HG03103 (cell line): ENCODE measurements around the gene PCDHGA8.
"Not testable (repeated sequence)": the region's sequence is repeated elsewhere in the genome, so short reads cannot be mapped to it uniquely, and the experiment has no call there.

Experiments
- ATAC-seq: cut with Tn5 transposase; IDR thresholded peaks from one replicate; pipeline ENCODE4 v1.9.1; 2021; ENCODE audit warnings: low read depth; ENCODE audit not compliant: unreplicated experiment

The PCDHGA8 gene

DNA sequence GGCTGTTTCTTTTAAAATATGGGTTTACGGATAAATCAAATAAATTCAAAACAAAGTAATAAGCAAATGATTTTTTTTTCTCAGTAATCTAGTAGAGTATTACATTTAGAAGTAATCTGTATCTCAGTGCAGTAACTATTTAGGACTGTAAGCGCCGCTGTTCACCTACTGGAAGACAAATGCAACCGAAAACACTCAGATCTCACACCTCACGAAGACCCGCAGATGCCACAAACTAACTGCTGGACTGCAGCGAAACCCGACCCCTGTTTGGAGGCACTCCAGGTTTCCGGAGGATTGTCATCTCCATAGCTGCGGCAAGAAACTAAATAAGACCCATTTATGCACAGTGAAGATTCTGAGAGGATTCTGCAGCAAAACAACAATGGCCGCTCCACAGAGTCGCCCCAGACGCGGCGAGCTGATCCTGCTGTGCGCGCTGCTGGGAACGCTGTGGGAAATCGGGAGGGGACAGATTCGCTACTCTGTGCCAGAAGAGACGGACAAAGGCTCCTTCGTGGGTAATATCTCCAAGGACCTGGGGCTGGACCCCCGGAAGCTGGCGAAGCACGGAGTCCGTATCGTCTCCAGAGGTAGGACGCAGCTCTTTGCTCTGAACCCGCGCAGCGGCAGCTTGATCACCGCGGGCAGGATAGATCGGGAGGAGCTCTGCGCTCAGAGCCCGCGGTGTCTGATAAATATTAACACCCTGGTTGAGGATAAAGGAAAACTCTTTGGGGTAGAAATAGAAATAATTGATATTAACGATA is at the start of gene PCDHGA8:
PCDHGA8 (plus strand) TSS at position 205 of the 770 bp plus-strand sequence; CDS start at position 386, 181 bp downstream.
- ATAC-seq: no peak

DNA sequence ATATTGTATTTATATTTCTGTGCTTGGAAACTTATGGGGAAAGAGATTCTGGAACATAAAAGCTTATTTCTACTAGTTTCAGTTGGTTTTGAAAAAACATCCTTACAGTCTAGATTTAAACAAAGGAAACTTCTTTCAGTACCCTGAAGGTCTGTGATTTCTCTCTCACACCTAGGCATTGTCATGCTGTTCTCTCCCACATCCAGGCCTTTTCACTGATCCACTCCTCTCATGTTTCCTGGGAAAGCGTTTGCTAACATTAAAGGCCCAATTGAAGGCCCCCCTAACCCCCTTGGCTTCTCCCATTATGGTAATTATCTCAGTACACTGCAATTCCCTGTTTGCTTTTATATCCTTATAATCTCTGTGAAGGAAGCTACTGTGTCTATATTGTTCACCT is 49.7 kb upstream of the PCDHGA8 start:
- ATAC-seq: no peak

DNA sequence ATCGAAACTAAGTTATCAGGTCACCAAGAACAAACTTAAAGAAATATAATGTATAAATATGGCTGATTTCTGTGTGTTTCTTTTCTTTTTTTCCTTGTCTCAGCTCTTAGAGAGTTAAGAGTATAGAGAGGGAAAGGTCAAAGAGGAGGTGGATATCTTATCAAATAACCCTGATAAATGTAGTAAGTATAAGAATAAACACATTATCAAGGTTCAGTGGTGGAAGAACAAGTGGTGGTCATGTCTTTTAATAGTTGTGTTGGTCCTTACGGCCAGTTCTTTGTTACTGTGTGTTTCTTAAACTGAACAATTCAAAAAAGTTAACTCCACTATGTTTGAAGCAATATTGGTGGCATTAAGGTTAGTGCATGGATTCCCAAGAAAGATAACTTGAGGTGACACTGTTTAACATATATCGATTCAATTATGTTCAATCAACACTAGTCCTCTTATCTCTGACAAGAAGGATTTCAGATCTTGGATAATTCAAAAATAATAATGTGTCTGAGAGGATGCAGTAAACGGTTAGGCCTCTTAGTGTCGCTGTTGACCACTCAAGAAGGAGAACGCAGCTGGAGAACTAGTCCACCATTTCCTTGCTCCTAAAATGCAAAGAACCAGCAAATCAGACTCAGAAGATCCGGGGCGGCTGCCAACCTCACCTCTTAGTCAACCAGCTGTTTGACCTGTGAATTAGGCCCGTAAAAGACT is 49.0 kb upstream of the PCDHGA8 start, which contains the start of gene PCDHGA3:
PCDHGA3 (plus strand) TSS at position 588 of the 711 bp plus-strand sequence. CDS start 205 bp downstream, outside the sequence.
- ATAC-seq: no peak

DNA sequence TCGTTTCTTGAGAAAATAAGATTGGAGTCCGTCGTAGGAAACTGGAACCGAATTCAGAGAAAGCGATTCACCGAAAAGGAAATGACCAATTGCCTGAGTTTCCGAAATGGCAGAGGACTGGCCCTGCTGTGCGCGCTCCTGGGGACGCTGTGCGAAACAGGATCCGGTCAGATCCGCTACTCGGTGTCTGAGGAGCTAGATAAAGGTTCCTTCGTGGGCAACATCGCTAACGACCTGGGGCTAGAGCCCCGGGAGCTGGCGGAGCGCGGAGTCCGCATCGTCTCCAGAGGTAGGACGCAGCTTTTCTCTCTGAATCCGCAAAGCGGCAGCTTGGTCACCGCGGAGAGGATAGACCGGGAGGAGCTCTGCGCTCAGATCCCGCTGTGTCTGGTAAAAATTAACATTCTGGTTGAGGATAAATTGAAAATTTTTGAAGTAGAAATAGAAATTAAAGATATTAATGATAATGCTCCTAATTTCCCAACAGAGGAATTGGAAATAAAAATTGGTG is 48.4 kb upstream of the PCDHGA8 start:
- ATAC-seq: no peak

DNA sequence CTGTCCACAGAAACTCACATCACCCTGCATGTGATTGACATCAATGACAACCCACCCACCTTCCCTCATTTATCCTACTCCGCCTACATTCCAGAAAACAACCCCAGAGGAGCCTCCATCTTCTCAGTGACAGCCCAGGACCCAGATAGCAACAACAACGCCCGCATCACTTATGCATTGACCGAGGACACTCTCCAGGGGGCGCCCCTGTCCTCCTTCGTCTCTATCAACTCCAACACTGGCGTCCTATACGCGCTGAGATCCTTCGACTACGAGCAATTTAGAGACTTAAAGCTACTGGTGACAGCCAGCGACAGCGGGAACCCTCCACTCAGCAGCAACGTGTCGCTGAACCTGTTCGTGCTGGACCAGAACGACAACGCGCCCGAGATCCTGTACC is 47.1 kb upstream of the PCDHGA8 start:
- no peak for ATAC-seq

DNA sequence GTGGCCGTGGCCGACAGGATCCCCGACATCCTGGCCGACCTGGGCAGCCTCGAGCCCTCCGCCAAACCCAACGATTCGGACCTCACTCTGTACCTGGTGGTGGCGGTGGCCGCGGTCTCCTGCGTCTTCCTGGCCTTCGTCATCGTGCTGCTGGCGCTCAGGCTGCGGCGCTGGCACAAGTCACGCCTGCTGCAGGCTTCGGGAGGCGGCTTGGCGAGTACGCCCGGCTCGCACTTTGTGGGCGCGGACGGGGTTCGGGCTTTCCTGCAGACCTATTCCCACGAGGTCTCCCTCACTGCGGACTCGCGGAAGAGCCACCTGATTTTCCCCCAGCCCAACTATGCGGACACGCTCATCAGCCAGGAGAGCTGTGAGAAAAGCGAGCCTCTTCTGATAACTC is 46.4 kb upstream of the PCDHGA8 start:
- not testable (repeated sequence) for ATAC-seq

DNA sequence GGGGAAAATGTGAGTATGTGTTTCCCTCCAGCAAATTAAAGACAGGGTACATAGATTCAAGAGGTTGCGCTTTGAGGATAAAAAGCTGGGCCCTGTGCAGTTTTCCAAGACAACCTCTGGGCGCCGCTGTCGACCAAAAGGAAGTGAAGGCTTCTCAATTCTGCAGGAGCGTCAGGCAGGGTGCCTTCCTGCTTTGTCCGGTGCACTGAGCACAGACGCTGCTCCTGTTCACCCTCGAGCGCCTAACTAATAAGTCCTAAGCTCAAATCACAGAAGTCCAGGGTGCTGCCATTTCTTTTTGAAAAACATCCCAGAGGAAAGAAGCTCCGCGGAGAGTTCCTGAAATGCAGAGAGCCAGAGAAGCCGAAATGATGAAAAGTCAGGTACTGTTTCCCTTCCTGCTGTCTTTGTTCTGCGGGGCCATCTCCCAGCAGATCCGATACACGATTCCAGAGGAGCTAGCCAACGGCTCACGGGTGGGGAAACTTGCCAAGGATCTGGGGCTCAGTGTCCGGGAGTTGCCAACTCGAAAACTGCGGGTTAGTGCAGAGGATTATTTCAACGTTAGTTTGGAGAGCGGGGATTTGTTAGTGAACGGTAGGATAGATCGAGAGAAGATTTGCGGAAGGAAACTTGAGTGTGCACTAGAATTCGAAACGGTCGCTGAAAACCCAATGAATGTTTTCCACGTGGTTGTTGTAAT is 42.4 kb upstream of the PCDHGA8 start, which contains the start of gene PCDHGB1:
PCDHGB1 (plus strand) TSS at position 183 of the 703 bp plus-strand sequence; CDS start at position 345, 162 bp downstream.
- no peak for ATAC-seq

DNA sequence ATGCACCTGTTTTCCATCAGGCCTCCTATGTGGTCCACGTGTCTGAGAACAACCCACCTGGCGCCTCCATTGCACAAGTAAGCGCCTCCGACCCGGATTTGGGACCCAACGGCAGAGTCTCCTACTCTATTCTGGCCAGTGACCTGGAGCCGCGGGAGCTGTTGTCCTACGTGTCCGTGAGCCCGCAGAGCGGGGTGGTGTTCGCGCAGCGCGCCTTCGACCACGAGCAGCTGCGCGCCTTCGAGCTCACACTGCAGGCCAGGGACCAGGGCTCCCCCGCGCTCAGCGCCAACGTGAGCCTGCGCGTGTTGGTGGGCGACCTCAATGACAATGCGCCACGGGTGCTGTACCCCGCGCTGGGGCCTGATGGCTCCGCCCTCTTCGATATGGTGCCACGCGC is 40.8 kb upstream of the PCDHGA8 start:
- no peak for ATAC-seq

DNA sequence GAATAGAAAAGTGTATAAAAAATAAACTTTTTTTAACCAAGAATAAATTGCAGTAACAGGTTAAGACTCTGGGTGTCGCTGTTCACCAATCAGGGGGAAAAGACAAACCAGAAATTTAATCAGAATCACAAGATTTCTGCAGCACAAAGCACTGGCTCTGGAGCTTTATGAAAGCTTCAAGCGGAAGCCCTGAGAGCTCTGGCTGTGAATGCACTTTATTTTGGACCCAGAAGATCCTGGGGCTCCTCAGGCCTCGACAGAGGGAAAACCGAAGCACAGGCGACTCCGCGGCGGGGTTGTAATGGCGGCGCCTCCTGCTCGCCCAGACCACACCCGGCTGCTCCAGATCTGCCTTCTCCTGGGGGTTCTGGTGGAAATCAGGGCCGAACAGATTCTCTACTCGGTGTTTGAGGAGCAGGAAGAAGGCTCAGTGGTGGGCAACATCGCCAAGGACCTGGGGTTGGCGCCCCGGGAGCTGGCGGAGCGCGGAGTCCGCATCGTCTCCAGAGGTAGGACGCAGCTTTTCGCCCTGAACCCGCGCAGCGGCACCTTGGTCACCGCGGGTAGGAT is 37.4 kb upstream of the PCDHGA8 start, which contains the start of gene PCDHGA4:
PCDHGA4 (plus strand) TSS at position 122 of the 570 bp plus-strand sequence; CDS start at position 209, 87 bp downstream.
- ATAC-seq: no peak

DNA sequence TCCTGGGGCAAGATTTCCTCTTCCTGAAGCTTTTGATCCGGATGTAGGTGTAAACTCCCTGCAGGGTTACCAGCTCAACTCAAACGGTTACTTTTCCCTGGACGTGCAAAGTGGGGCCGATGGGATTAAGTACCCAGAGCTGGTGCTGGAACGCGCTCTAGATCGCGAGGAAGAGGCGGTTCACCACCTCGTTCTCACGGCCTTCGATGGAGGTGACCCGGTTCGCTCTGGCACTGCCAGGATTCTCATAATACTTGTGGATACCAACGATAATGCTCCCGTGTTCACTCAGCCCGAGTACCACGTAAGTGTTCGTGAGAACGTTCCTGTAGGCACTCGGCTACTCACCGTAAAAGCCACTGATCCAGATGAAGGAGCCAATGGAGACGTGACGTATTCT is 36.8 kb upstream of the PCDHGA8 start:
- no peak for ATAC-seq

DNA sequence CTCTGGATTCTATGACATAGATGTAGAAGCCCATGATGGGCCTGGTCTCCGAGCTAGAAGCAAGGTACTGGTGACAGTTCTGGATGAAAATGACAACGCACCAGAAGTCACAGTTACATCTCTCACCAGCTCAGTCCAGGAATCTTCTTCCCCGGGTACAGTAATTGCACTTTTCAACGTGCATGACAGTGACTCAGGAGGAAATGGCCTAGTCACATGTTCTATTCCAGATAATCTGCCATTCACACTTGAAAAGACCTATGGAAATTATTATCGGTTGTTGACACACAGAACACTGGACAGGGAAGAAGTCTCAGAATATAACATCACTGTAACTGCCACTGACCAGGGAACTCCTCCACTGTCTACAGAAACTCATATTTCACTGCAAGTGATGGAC is 36.3 kb upstream of the PCDHGA8 start:
- no peak for ATAC-seq

DNA sequence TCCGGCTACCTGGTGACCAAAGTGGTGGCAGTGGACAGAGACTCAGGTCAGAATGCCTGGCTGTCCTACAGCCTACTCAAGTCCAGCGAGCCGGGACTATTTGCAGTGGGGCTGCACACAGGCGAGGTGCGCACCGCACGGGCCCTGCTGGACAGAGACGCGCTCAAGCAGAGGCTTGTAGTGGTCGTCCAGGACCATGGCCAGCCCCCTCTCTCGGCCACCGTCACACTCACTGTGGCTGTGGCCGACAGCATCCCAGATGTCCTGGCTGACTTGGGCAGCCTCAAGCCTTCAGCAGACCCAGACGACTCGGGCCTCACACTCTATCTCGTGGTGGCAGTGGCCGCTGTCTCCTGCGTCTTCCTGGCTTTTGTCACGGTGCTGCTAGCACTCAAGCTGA is 35.5 kb upstream of the PCDHGA8 start:
- no peak for ATAC-seq

DNA sequence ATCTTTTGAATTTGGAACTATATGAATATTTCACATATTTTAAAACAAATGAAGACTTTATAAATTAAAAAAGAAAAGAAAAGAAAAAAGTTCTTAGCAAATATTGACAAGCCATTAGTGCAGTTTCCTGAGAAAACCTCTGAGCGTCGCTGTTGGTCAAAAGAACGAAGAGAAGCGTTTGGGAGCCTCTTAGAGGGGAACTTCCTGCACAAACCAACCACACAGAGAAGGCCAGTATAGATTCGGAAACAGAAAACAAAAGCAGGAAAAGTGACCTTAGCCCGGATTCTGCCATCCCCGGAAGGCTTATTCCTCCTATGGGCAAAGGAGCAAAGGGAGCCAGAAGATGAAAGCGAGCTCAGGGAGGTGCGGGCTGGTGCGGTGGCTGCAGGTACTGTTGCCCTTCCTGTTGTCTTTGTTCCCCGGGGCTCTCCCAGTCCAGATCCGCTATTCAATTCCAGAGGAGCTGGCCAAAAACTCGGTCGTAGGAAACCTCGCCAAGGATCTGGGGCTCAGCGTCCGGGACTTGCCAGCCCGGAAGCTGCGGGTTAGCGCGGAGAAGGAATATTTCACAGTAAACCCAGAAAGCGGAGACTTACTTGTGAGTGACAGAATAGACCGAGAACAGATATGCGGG is 32.5 kb upstream of the PCDHGA8 start, which contains the start of gene PCDHGB2:
PCDHGB2 (plus strand) TSS at position 205 of the 637 bp plus-strand sequence; CDS start at position 347, 142 bp downstream.
- ATAC-seq: no peak

DNA sequence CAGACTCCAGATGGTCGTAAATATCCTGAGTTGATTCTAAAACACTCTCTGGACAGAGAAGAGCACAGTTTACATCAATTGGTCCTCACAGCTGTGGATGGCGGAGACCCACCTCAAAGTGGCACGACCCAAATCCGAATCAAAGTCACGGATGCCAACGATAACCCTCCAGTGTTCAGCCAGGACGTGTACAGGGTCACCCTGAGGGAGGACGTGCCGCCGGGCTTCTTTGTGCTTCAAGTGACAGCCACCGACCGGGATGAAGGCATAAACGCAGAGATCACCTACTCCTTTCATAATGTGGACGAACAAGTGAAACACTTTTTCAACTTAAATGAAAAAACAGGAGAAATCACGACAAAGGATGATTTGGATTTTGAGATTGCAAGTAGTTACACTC is 31.7 kb upstream of the PCDHGA8 start:
- ATAC-seq: no peak

DNA sequence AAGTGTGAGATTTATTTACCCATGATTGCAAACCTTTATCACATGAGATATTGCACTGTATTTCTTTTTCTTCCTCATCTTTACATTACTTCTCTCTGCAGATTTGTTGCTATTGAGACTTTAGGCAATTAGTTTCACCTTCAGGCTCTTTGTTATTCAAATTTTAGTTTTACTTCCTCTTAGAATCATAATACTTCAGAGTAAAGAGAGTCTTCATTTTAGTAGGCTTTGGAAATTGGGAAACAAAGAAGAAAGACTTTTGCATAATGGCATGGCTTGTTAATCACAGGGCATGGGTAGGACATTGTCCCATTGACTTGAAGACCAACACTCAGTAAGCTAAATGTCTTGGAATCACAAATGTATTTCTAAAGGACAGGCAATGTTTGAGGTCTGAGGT is 29.7 kb upstream of the PCDHGA8 start:
- no peak for ATAC-seq

DNA sequence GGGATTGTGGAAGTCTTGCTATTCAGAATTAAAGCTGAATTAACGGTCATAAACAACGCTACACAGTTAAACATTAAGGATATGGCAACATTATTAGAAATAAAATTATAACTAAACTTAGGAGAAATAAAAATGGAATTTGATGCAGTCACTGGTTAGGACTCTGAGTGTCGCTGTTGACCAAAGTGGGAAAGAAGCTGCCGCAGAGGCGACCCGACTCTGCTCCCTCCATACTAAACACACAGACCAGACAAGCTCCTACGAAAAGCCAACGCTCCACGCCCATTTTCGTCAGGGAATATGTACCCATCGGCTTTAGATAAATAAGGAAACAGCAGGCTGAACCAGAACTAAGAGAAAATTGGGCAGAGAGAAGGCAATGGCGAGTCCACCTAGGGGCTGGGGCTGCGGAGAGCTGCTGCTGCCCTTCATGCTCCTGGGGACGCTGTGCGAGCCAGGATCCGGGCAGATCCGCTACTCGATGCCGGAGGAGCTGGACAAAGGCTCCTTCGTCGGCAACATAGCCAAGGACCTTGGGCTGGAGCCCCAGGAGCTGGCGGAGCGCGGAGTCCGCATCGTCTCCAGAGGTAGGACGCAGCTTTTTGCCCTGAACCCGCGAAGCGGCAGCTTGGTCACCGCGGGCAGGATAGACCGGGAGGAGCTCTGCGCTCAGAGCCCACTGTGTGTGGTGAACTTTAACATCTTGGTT is 28.3 kb upstream of the PCDHGA8 start, which contains the start of gene PCDHGA5:
PCDHGA5 (plus strand) TSS at position 211 of the 709 bp plus-strand sequence; CDS start at position 380, 169 bp downstream.
- no peak for ATAC-seq

DNA sequence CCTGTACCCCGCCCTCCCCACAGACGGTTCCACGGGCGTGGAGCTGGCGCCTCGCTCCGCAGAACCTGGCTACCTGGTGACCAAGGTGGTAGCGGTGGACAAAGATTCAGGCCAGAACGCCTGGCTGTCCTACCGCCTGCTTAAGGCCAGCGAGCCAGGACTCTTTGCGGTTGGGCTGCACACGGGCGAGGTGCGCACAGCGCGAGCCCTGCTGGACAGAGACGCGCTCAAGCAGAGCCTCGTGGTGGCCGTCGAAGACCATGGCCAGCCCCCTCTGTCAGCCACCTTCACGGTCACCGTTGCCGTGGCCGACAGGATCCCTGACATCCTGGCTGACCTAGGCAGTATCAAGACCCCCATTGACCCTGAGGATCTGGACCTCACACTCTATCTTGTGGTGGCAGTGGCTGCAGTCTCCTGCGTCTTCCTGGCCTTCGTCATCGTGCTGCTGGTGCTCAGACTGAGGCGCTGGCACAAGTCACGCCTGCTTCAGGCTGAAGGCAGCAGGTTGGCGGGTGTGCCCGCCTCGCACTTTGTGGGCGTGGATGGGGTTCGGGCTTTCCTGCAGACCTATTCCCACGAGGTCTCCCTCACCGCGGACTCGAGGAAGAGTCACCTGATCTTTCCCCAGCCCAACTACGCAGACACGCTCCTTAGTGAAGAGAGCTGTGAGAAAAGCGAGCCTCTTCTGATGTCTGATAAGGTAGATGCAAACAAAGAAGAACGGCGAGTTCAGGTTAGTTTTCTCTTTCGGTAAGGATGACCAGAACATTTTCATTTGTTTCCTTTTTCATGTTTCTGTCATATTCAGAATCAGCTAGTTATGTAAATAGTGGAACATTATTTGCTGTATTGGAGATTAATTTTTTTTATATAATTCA is 26.2 kb upstream of the PCDHGA8 start:
- no peak for ATAC-seq
